ENCODE measurements around the gene LARP4.

Gene LARP4

DNA sequence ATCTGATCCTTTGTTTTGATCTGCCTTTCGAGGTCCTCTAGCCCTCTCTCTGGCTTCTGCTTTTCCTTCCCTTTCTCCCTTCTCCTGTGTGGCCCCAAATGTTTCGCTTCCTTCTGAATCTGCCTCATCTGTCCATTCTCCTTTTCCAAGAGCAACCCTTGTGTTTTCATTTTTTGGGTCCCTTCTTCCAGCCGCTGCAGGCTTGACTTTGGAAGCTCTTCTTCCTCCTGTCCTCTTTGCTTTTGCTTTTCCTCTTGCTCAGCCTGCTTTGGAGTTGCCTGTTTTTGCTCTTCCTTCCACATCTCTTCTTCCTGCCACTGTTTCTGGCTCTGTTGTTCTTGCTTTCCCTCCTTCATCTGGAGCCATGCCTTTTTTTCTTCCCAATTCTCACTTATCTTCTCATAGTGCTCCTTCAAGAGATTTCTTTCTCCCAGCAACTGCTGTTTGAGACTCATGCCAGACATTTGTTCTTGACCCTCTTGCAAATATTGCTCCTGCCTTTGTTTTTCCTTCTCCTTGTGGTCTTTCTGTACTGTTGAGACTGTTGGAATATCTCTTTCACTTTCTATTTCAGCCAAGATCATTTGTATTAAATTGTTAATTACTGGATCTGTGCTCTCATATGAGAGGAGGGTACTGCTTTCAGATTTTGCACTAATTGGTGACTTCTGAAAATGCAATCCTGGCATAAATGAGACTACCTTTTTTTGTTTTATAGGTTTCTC lies 46.7 kb upstream of the LARP4 start:
- Histone ChIP-seq H3K27me3 (ENCODE audit: insufficient read depth, low read depth) (no peaks in the 10 kb centered on the region), H4K20me1 (ENCODE audit: insufficient read depth) (no peaks in the 10 kb centered on the region), H3K4me1 (ENCODE audit: low read depth, poor library complexity, severe bottlenecking) (peaks cover 17% of the 10 kb centered on the region), H3K4me3 (IDR thresholded peaks at IDR 0.05; ENCODE audit: insufficient read depth, low read depth, low read length) (no peak overlapping the region), H3K27ac (no peak overlapping the region), H3K9ac (no peak overlapping the region), H3K79me2 (ENCODE audit: insufficient read depth, low read depth) (no peaks in the 10 kb centered on the region), H3K36me3 (ENCODE audit: insufficient read depth) (no peaks in the 10 kb centered on the region), H2AFZ (ENCODE audit: low read depth) (no peak overlapping the region), H3K4me2 (no peak overlapping the region; the same call in 1 of the 2 replicates)
- TF ChIP-seq, protein P1, sequence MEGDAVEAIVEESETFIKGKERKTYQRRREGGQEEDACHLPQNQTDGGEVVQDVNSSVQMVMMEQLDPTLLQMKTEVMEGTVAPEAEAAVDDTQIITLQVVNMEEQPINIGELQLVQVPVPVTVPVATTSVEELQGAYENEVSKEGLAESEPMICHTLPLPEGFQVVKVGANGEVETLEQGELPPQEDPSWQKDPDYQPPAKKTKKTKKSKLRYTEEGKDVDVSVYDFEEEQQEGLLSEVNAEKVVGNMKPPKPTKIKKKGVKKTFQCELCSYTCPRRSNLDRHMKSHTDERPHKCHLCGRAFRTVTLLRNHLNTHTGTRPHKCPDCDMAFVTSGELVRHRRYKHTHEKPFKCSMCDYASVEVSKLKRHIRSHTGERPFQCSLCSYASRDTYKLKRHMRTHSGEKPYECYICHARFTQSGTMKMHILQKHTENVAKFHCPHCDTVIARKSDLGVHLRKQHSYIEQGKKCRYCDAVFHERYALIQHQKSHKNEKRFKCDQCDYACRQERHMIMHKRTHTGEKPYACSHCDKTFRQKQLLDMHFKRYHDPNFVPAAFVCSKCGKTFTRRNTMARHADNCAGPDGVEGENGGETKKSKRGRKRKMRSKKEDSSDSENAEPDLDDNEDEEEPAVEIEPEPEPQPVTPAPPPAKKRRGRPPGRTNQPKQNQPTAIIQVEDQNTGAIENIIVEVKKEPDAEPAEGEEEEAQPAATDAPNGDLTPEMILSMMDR (conservative IDR thresholded peaks at IDR 0.05; ENCODE audit: low read depth, low read length): no peak

DNA sequence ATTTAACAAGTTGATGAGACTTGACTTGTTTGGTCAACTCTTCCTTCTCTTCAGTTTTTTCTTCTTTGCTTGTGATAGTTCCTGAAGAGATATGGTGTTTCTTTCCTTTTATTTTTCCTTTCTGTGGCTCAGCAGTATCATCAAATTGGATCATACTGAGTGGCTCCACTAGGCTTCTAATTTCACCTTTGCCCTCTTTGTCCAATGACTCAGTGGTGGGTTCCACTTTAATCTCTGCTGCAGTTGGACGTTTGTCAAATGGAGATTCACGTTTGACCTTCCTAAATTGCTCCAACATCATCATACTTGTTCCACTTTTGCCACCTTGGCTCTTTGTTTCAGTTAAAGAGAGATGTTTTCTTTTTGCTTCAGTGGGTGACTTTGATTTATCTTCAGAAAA lies 45.8 kb upstream of the LARP4 start:
- no peak overlapping the region for H2AFZ ChIP-seq (ENCODE audit: low read depth)
- no peak overlapping the region for H3K27ac ChIP-seq

DNA sequence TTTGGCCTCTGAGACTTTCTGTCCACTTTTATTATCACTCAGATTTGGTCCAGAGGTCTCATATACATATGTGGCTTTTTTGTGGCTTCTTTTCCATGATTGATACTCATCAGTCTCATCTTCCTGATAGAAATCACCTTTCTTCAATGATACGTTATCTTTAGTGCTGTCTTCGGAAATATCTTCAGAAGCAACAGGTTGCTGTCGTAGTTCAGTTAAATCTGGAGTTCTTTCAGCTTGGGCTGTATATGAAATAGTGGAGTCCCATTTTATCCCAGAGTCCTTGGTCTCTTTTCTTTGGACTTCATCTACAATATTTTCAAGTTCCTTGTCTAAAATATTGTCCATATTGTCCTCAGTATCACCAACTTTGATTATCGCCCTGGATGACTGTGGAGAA lies 45.3 kb upstream of the LARP4 start:
- no peak overlapping the region; the same call in 1 of the 2 replicates for H3K4me2 ChIP-seq
- peaks cover 17% of the 10 kb centered on the region for H3K4me1 ChIP-seq (ENCODE audit: low read depth, poor library complexity, severe bottlenecking)
- H2AFZ ChIP-seq (ENCODE audit: low read depth): no peak overlapping the region
- H3K79me2 ChIP-seq (ENCODE audit: insufficient read depth, low read depth): no peaks in the 10 kb centered on the region
- H3K9ac ChIP-seq: no peak overlapping the region
- no peak overlapping the region for H3K27ac ChIP-seq
- no peaks in the 10 kb centered on the region for H4K20me1 ChIP-seq (ENCODE audit: insufficient read depth)
- TF ChIP-seq, protein P1 (conservative IDR thresholded peaks at IDR 0.05; ENCODE audit: low read depth, low read length): no peak
- no peaks in the 10 kb centered on the region for H3K27me3 ChIP-seq (ENCODE audit: insufficient read depth, low read depth)
- no peak overlapping the region for H3K4me3 ChIP-seq (IDR thresholded peaks at IDR 0.05; ENCODE audit: insufficient read depth, low read depth, low read length)
- no peaks in the 10 kb centered on the region for H3K36me3 ChIP-seq (ENCODE audit: insufficient read depth)

More for the DNA sequence above, 45.8 kb upstream of the LARP4 start:
- peaks cover 17% of the 10 kb centered on the region for H3K4me1 ChIP-seq (ENCODE audit: low read depth, poor library complexity, severe bottlenecking)
- H4K20me1 ChIP-seq (ENCODE audit: insufficient read depth): no peaks in the 10 kb centered on the region
- H3K9ac ChIP-seq: no peak overlapping the region
- no peak overlapping the region; the same call in 1 of the 2 replicates for H3K4me2 ChIP-seq
- H3K36me3 ChIP-seq (ENCODE audit: insufficient read depth): no peaks in the 10 kb centered on the region
- H3K27me3 ChIP-seq (ENCODE audit: insufficient read depth, low read depth): no peaks in the 10 kb centered on the region
- H3K4me3 ChIP-seq (IDR thresholded peaks at IDR 0.05; ENCODE audit: insufficient read depth, low read depth, low read length): no peak overlapping the region
- TF ChIP-seq, protein P1 (conservative IDR thresholded peaks at IDR 0.05; ENCODE audit: low read depth, low read length): no peak
- H3K79me2 ChIP-seq (ENCODE audit: insufficient read depth, low read depth): no peaks in the 10 kb centered on the region

DNA sequence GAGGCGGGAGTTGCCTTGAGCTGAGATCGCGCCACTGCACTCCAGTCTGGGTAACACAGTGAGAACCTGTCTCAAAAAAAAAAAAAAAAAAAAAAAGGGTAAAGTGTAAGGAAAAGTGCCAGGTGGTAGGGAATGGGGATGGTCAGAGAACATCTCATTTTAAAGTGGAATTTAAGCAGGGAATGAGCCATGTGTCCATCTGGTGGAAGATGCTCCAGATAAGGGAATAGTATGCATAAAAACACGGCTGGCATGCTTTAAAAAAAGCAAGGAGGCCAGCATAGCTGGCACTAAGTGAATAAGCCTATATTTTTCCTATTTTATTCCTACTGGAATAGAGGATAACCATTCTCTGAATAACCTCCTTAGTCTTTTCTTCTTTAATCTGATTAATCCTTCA lies 38.0 kb upstream of the LARP4 start:
- Histone ChIP-seq H4K20me1 (ENCODE audit: insufficient read depth) (no peaks in the 10 kb centered on the region), H3K36me3 (ENCODE audit: insufficient read depth) (no peaks in the 10 kb centered on the region), H3K9ac (no peak overlapping the region), H3K4me1 (ENCODE audit: low read depth, poor library complexity, severe bottlenecking) (no peaks in the 10 kb centered on the region), H3K4me2 (no peak overlapping the region), H3K79me2 (ENCODE audit: insufficient read depth, low read depth) (no peaks in the 10 kb centered on the region), H2AFZ (ENCODE audit: low read depth) (no peak overlapping the region), H3K27ac (no peak overlapping the region), H3K27me3 (ENCODE audit: insufficient read depth, low read depth) (no peaks in the 10 kb centered on the region; the same call in 1 of the 2 replicates), H3K4me3 (IDR thresholded peaks at IDR 0.05; ENCODE audit: insufficient read depth, low read depth, low read length) (no peak overlapping the region)
- TF ChIP-seq, protein P1 (conservative IDR thresholded peaks at IDR 0.05; ENCODE audit: low read depth, low read length): no peak
